Endothelial cell of umbilical vein (primary cell): Measurements from ENCODE around the gene TP53TG5. TPM values are rescaled to one million over a fixed set of nuclear protein-coding genes. Genes with fewer than 3 reads are reported as not detected.

Experiments used
- BruUV-seq: library from RNA; stranded (reverse); fragments of 400-500 nt; replicated peaks from 2 replicates; lab custom pipeline; 2021; lab: Mats Ljungman, UMichigan
- CTCF ChIA-PET: fragments of 300-600, 350-600 bp; sonication (Branson Sonifier 250); formaldehyde crosslinking; loops from one replicate; lab custom pipeline; 2021; ENCODE audit warnings: antibody characterized with exemption, inconsistent platforms; lab: Charles Lee
- POLR2A ChIA-PET: fragments of 300-600, 350-600 bp; sonication (Branson Sonifier 250); formaldehyde crosslinking; loops from one replicate; lab custom pipeline; 2021; ENCODE audit warnings: antibody characterized with exemption, inconsistent platforms; lab: Charles Lee
- DNase-seq: peaks from one replicate; pipeline ENCODE4 v3.0.0-alpha.2; 2011; ENCODE audit warnings: low read depth, low spot score
- FAIRE-seq: peaks from 2 replicates; lab custom pipeline; 2011; peaks lifted over from hg19 to GRCh38; lab: Jason Lieb, UNC
- H2AFZ ChIP-seq: 2 replicates; pipeline ENCODE4 v1.6.0; 2012; ENCODE audit warnings: low read depth, low read length, control low read depth, inconsistent platforms
- H3K27ac ChIP-seq: 2 replicates; pipeline ENCODE4 v1.5.1; 2011; ENCODE audit warnings: low read depth, mild to moderate bottlenecking, control low read depth, low read length, moderate library complexity; ENCODE audit not compliant: insufficient read depth
- H3K27me3 ChIP-seq, 2 experiments: 2 replicates each; pipeline versions ENCODE4 v1.6.0 to v1.6.1; 2011; ENCODE audit warnings: low read length in 2 of 2, mixed read lengths in 1 of 2; ENCODE audit not compliant: control insufficient read depth in 2 of 2, insufficient read depth in 2 of 2
- H3K36me3 ChIP-seq, 2 experiments: 2 replicates in 1 of 2; 3 replicates in 1 of 2; pipeline ENCODE4 v1.5.1; 2011; ENCODE audit warnings: low read length in 2 of 2, mild to moderate bottlenecking in 1 of 2, moderate library complexity in 1 of 2; ENCODE audit not compliant: control insufficient read depth in 2 of 2, insufficient read depth in 2 of 2; ENCODE audit errors: extremely low read depth in 1 of 2
- H3K4me1 ChIP-seq: 3 replicates; pipeline ENCODE4 v1.5.1; 2011; ENCODE audit warnings: mild to moderate bottlenecking, low read length; ENCODE audit not compliant: control insufficient read depth, insufficient read depth; ENCODE audit errors: extremely low read depth
- H3K4me2 ChIP-seq: 2 replicates; pipeline ENCODE4 v1.6.1; 2011; ENCODE audit warnings: low read length, control low read depth, mixed read lengths; ENCODE audit not compliant: insufficient read depth
- H3K4me3 ChIP-seq, 3 experiments: fragments of 200-600 bp in 1 of 3; sonication (generic), shearing (Covaris generic) in 1 of 3; replicated peaks in 1 of 3; 2 replicates each; pipeline ENCODE4 v1.5.1; 2011 to 2016; ENCODE audit warnings: control low read depth in 3 of 3, low read length in 3 of 3, mild to moderate bottlenecking in 2 of 3, inconsistent platforms in 1 of 3, low read depth in 1 of 3, moderate library complexity in 1 of 3; ENCODE audit not compliant: insufficient read depth in 1 of 3
- H3K79me2 ChIP-seq: 2 replicates; pipeline ENCODE4 v1.6.0; 2012; ENCODE audit warnings: low read length, inconsistent platforms; ENCODE audit not compliant: control insufficient read depth, insufficient read depth
- H3K9ac ChIP-seq: replicated peaks from 2 replicates; pipeline ENCODE3; 2011; ENCODE audit warnings: low read length, control low read depth; ENCODE audit not compliant: insufficient read depth; ENCODE audit errors: extremely low read depth
- H3K9me1 ChIP-seq: replicated peaks from 3 replicates; pipeline ENCODE4 v1.6.0; 2011; ENCODE audit warnings: mild to moderate bottlenecking, low read length; ENCODE audit not compliant: control insufficient read depth, insufficient read depth; ENCODE audit errors: extremely low read depth
- H3K9me3 ChIP-seq: replicated peaks from 2 replicates; pipeline ENCODE4 v1.5.1; 2012; ENCODE audit warnings: low read length, inconsistent platforms; ENCODE audit not compliant: control insufficient read depth, insufficient read depth
- H4K20me1 ChIP-seq: replicated peaks from 2 replicates; pipeline ENCODE3; 2011; ENCODE audit warnings: mild to moderate bottlenecking, low read length; ENCODE audit not compliant: control insufficient read depth, insufficient read depth; ENCODE audit errors: extremely low read depth
- EZH2 ChIP-seq: IDR thresholded peaks from 2 replicates; pipeline ENCODE4 v1.6.1; 2012; ENCODE audit warnings: borderline replicate concordance, low read depth, mild to moderate bottlenecking, moderate library complexity, low read length, inconsistent platforms; ENCODE audit not compliant: severe bottlenecking
- FOS ChIP-seq: IDR thresholded peaks from 2 replicates; pipeline ENCODE4 v1.6.1; 2011; ENCODE audit warnings: mild to moderate bottlenecking, low read length, moderate library complexity, borderline replicate concordance; ENCODE audit not compliant: insufficient read depth
- GATA2 ChIP-seq: IDR thresholded peaks from 2 replicates; pipeline ENCODE4 v1.7.0; 2011; ENCODE audit warnings: low read depth, mild to moderate bottlenecking, moderate library complexity, mixed read lengths, low read length; ENCODE audit not compliant: insufficient read length, insufficient read depth
- JUN ChIP-seq: IDR thresholded peaks from 2 replicates; pipeline ENCODE4 v1.6.1; 2011; ENCODE audit warnings: borderline replicate concordance, low read depth; ENCODE audit not compliant: insufficient read length, insufficient read depth
- MYC ChIP-seq: IDR thresholded peaks from one replicate; pipeline ENCODE4 v1.6.1; 2011; ENCODE audit warnings: mild to moderate bottlenecking, low read depth, low read length
- POLR2A ChIP-seq: IDR thresholded peaks from 2 replicates; pipeline ENCODE4 v1.6.1; 2012; ENCODE audit warnings: low read depth, mild to moderate bottlenecking, control low read depth, low read length
- POLR2AphosphoS5 ChIP-seq: IDR thresholded peaks from 2 replicates; pipeline ENCODE4 v1.6.1; 2012; ENCODE audit warnings: low read depth, mild to moderate bottlenecking, control low read depth, low read length, moderate library complexity; ENCODE audit not compliant: insufficient read depth
- dilution Hi-C: fragments of 300-500 bp; cut with MboI; formaldehyde crosslinking; loops from one replicate; pipeline ENCODE4 v1.15.0; 2019; ENCODE audit warnings: low sequenced_read_pairs; ENCODE audit not compliant: extremely low pct_ligation_motif_present
- intact Hi-C: fragments of 100-400 bp; cut with micrococcal nuclease; formaldehyde crosslinking; loops from one replicate; pipeline ENCODE4 v1.10.0; 2022
- polyA plus RNA-seq, 4 experiments: library from polyadenylated mRNA; depleted of rRNA in 3 of 4; stranded (reverse) in 3 of 4; unstranded in 1 of 4; fragments of >200 nt; gene quantifications; 2 replicates each; pipeline versions ENCODE4 v1.2.1 to v1.2.3, GENCODE V29; 2011 to 2012; ENCODE audit warnings: missing spikeins in 1 of 4
- total RNA-seq: library from RNA; stranded (reverse); gene quantifications from 2 replicates; pipeline ENCODE4 v1.2.3, GENCODE V29; 2021
- TF ChIP-seq, protein P1 (sequence below): IDR thresholded peaks from 2 replicates; pipeline ENCODE4 v1.6.1; 2011; ENCODE audit not compliant: insufficient read depth, insufficient read length
- TF ChIP-seq, protein P2 (sequence below), 2 donors: IDR thresholded peaks; 1 replicate in 1 of 2; 2 replicates in 1 of 2; pipeline ENCODE4 v1.5.1; 2011; ENCODE audit warnings: low read length in 2 of 2, mild to moderate bottlenecking in 2 of 2, moderate library complexity in 2 of 2, control low read depth in 1 of 2, inconsistent platforms in 1 of 2, low read depth in 1 of 2; ENCODE audit not compliant: insufficient read depth in 1 of 2; ENCODE audit errors: extremely low read depth in 1 of 2

The TP53TG5 gene
- total and polyA plus RNA-seq, 2 donors (not counting 3 experiments of a cell fraction or from before 2014, with no cell fraction given): not detected

DNA sequence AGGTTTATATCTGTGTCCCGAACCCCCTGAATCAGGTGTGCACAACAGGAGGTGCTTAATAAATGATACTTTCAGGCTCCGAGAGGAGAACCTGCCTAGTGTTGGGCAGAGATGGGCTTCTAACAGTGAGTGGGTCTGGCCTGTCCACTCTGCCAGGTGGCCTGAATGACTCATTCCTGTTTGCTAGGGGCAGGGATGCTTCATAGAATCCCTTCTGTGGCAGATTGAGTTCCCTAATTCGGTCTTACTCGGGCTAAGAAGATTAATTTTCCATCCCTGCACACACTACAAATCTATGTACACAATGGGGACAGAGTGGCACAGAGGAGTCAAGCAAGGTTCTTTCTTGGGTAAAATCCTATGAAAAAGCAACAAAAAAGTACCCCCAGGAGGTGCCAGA lies 49.7 kb downstream of the TP53TG5 start:
- no peak for FAIRE-seq
- intact Hi-C loops (no loop called here), dilution Hi-C loops (no loop called here)
- Histone ChIP-seq H3K9ac (no peak overlapping the region), H3K79me2 (no peaks in the 10 kb centered on the region), H3K9me3 (no peaks in the 10 kb centered on the region), H3K9me1 (no peaks in the 10 kb centered on the region), H3K4me1 (no peaks in the 10 kb centered on the region), H3K4me3 (no peak overlapping the region), H3K4me2 (no peak overlapping the region), H3K27ac (no peak overlapping the region), H3K27me3 (no peaks in the 10 kb centered on the region), H2AFZ (no peak overlapping the region), H4K20me1 (no peaks in the 10 kb centered on the region), H3K36me3 (peaks cover 8 to 14% of the 10 kb centered on the region in 2 experiments)
- POLR2A ChIA-PET: no interaction called here
- CTCF ChIA-PET: interaction anchor here (1.9 to 15.2 kb wide), 2 partner anchors 108 to 443 kb away, joined by 6 to 389 read pairs; no protein-coding TSS in a partner anchor
- no peak for DNase-seq
- TF ChIP-seq POLR2A (no peak), JUN (no peak), GATA2 (no peak), EZH2 (no peak), FOS (no peak), POLR2AphosphoS5 (no peak), MYC (no peak)
- TF ChIP-seq, protein P1, sequence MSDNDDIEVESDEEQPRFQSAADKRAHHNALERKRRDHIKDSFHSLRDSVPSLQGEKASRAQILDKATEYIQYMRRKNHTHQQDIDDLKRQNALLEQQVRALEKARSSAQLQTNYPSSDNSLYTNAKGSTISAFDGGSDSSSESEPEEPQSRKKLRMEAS: no peak
- TF ChIP-seq, protein P2, sequence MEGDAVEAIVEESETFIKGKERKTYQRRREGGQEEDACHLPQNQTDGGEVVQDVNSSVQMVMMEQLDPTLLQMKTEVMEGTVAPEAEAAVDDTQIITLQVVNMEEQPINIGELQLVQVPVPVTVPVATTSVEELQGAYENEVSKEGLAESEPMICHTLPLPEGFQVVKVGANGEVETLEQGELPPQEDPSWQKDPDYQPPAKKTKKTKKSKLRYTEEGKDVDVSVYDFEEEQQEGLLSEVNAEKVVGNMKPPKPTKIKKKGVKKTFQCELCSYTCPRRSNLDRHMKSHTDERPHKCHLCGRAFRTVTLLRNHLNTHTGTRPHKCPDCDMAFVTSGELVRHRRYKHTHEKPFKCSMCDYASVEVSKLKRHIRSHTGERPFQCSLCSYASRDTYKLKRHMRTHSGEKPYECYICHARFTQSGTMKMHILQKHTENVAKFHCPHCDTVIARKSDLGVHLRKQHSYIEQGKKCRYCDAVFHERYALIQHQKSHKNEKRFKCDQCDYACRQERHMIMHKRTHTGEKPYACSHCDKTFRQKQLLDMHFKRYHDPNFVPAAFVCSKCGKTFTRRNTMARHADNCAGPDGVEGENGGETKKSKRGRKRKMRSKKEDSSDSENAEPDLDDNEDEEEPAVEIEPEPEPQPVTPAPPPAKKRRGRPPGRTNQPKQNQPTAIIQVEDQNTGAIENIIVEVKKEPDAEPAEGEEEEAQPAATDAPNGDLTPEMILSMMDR (IDR thresholded peaks at IDR 0.05; ENCODE audit: extremely low read depth in 1 of 2, insufficient read depth in 1 of 2, low read depth in 1 of 2, low read length in 2 of 2): no peak
- no TSS peak for BruUV-seq
